Activated T-cell treated with anti-CD3 and anti-CD28 coated beads for 4 hours (primary cell): ENCODE results near the gene NGB.

Source experiments
- DNase-seq: peaks from one replicate; pipeline ENCODE4 v3.0.0-alpha.2; 2020

The NGB gene

DNA sequence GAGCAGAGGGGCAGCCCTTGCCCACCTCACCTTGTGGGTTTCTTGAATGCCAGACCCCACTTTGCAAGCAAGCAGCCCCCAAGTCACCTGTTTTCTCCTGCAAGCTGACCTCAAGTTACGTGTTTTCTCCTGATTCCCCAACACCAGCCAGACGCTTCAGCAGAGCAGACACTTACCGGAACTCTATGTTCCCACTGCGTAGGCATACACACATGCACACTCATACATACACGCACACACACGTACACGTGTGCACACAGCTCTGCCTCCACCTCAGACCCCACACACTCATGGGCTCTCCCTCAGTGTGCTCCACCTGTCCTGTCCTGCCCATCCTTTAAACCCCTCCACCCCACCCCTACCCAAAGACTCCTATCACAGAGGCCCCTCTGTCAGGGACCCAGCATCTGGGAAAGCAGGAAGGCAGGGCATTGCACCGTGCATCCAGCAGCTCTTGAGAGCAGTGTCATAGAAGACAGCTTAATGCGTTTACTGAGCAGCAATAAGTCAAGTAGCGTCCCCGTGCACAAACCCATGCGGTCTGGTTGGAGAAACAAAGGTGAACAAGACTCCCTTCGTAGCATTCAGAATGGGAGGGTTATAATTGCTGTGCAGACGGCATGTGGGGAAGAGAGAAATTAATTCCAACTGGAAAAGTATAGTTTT is 45.0 kb downstream of the NGB start:
- no peak for DNase-seq

DNA sequence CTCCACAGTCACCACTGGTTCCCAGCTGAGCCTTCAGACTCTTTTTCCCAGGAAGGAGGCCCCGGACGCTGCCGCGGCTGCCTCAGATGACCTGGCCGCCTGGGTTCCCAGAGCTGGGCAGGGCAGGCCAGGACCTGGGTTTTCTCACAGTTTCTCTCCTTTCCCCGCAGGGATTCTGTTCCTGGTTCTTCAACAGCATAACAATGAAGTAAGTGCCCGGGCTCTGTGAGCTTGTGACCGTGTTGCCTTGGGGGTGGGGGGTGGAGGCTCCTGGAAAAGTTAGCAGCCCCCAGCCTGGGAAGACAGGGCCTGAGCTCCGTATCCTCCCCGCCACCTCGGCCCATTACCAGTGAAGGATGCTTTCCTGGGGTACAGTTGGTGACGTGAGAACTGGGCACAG is 45.8 kb downstream of the NGB start:
- DNase-seq = no peak

DNA sequence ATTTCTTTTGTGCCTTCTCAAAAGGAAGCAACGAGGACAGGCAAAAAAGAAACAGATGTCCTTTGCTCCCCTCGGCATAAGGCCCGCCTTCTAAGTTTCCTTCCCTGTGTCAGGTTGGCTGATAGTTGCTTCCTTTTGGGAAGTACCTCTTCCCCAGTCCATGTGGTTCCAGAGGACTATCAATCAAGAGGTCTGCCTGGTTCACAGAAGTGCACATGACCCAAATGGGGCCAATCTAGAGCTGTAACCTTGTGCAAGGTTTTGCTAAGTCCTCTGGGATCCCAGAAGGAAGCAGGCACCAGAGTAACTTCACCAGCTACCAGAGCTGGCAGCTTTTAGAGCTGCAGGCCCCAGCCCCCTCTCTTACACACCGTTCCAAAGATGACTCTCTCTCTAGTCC is 46.8 kb downstream of the NGB start:
- DNase-seq = no peak

DNA sequence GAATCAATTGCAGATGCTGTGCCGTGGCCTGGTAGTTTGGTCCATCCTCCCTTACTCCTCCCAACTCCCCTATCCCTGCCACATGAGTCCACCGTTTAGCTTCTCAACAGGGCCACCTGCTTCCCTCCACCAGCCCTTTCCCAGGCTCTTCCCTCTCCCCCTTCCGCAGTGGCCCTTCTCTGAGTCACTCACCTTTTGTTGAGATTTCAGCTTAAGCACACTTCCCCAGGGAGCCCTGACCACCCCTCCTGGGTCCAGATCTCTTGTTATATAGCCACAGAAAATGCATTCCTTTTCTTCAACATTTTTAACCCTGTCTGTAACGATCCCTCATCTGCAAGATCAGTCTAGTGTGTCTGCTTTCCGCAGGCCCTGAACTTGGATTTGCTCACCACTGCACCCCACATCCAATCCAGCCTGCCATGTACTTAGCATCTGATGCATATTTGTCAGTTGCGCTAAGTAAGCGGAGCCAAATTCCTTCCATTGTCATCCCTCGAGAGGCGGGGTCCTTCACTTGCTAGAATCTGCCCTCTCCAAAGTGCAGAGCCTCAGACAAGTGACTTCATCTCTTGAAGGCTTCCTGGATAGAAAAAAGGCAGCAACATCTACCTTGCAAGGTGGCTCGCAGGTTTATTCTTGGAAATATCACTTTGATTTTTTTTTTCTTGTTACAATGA is 48.3 kb downstream of the NGB start:
- no peak for DNase-seq

DNA sequence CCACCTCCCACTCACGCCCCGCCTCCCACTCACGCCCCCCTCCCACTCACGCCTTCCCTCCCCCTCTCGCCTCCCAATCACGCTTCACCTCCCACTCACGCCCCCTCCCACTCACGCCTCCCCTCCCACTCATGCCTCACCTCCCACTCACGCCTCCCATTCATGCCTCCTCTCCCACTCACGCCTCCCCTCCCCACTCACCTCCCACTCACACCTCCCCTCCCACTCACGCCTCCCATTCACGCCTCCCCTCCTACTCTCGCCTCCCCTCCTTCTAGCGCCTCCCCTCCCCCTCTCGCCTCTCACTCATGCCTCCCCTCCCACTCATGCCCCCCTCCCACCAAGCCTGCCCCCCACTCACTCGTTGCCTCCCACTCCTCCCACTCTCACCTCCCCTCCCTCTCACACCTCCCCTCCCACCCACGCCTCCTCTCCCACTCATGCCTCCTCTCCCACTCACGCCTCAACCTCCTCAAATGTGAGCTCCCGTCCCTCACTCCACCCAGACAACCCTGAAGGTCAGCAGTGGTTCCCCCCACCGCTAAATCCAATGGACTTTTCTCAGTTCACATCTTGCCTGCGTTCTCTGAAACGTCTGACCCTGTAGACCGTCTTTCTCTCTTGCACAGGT is 49.6 kb downstream of the NGB start:
- DNase-seq = no peak

DNA sequence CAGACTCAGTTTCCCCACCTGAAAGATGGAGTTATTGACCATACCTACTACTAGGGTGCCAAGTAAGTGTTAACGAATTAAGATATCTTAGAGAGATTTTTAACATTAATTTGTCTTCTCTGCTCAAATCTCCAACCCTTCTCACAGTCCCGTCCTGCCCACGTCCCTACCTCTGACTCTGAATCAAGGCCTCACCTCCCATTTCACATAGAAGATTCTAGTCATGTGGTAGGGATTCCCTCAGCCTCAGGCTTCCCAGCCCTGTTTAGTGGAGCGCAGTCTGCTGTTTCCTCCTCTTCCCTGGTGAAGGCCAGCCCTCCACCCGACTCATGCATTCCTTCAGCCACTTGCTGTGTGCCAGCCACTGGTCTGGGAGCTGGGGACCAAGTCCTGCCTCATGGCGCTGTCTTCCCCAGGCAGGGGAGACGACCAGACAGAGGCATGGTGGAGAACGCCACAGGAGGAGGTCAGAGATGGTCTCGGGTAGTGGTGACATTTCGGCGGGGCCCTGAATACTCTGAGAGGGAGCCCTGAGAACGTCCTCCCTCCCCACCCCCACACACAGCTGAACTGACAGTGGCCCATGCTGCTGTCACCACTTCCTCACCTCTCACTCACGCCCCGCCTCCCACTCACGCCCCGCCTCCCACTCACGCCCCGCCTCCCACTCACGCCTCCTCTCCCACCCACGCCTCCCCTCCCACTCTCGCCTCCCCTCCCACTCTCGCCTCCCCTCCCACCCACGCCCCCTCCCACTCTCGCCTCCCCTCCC is 50.6 kb downstream of the NGB start:
- DNase-seq = no peak

GRCh38 chr14:77219591-77219990 is 51.4 kb downstream of the NGB start:
- DNase-seq = no peak

GRCh38 chr14:77217551-77217950 is 53.5 kb downstream of the NGB start:
- DNase-seq = no peak
